Adipocyte (in vitro differentiated cells): Measurements from ENCODE around the gene CCDC158.
"Not testable (repeated sequence)": the region's sequence is repeated elsewhere in the genome, so short reads cannot be mapped to it uniquely, and the experiment has no call there.

Experiments
- DNase-seq: peaks from one replicate; pipeline ENCODE4 v3.0.0-alpha.2; 2015; ENCODE audit warnings: low read depth
- H3K27me3 ChIP-seq: replicated peaks from 2 replicates; pipeline ENCODE4 v1.7.0; 2013; ENCODE audit warnings: mild to moderate bottlenecking, low read length, moderate library complexity; ENCODE audit not compliant: control insufficient read depth, insufficient read depth
- H3K36me3 ChIP-seq: 2 replicates; pipeline ENCODE4 v1.7.0; 2013; ENCODE audit warnings: low read length, mild to moderate bottlenecking, moderate library complexity; ENCODE audit not compliant: control insufficient read depth, insufficient read depth, severe bottlenecking
- H3K4me1 ChIP-seq: 2 replicates; pipeline ENCODE4 v1.7.0; 2013; ENCODE audit warnings: mild to moderate bottlenecking, low read length, moderate library complexity; ENCODE audit not compliant: control insufficient read depth, insufficient read depth
- H3K4me3 ChIP-seq: 2 replicates; pipeline ENCODE4 v1.7.0; 2013; ENCODE audit warnings: mild to moderate bottlenecking, low read length, moderate library complexity
- H3K9ac ChIP-seq: 2 replicates; pipeline ENCODE4 v1.7.0; 2013; ENCODE audit warnings: mild to moderate bottlenecking, low read length, moderate library complexity
- H3K9me3 ChIP-seq: 2 replicates; pipeline ENCODE4 v1.7.0; 2013; ENCODE audit warnings: mild to moderate bottlenecking, low read length, moderate library complexity; ENCODE audit not compliant: control insufficient read depth

Gene CCDC158

DNA sequence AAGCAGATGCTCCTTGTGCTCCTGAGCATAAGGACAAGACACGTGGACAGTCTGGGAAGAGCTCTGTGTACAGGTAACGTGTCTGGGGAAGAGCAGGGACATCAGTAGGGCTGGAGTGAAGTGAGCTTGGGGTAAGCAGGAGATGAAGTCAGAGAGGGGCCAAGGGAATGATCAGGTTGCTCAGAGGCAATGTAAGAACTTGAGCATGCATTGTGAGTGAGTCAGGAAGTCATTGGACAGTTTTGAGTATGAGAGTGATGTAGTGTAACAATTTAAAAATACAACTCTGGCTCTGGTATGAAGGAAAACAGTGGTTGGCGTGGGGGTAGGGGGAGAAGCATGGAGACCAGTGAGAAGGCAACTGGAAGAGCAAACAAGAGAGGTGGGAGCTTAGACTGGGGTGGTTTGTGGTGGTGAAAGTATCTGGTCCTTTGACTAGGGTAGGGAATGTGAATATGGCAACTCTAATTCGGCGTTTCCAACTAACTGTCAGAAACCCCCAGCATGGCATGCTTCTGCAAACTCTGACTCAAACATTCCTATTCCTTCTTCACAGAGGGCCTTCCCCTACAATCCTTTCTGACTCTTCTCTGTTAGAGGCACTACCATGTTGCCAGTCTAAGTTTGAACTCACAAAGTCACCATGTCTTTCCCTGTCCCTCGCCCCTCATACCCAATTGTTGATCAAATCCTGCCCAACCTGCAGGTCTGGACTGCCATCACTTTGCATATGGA, 57.2 kb downstream of the CCDC158 start:
- DNase-seq, result peak; percentile 9
- Histone ChIP-seq H3K27me3 (no peaks in the 10 kb centered on the region), H3K36me3 (no peaks in the 10 kb centered on the region), H3K4me3 (no peak overlapping the region), H3K9ac (no peak overlapping the region), H3K9me3 (peaks cover 14% of the 10 kb centered on the region), H3K4me1 (no peaks in the 10 kb centered on the region)

DNA sequence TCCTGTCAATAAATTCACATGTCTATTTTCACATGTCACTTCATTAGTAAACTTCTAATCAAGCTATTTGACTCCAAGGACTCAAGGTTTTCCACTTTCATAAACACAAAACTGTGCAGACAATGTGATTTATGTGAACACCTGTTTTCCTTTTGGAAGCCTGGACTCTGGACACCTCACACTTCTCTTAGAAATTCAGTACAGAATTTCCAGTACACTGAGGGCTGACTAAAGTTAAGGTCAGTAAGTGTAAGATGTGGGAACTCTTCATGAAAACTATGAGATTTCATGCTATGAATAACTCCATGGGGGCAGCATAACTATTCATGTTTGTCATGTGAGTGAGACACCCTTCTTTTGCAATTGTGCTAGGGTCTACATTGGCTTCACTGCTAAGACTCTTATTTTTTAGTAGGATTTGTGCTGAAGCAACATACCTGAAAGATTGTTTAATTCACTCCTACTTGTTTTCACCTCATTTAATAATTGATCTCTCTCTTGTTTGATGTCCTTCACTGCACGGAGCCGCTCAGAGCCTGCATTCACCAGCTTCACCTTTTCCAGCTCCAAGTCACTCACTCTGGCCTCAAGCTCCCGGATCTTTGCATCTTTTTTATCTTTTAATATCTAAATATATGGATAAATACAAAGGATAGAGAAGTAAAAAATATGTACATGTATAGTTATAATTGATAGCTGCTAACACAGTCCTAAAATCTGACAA, 59.1 kb downstream of the CCDC158 start:
- DNase-seq, result no peak
- Histone ChIP-seq H3K36me3 (no peaks in the 10 kb centered on the region), H3K27me3 (no peaks in the 10 kb centered on the region)

DNA sequence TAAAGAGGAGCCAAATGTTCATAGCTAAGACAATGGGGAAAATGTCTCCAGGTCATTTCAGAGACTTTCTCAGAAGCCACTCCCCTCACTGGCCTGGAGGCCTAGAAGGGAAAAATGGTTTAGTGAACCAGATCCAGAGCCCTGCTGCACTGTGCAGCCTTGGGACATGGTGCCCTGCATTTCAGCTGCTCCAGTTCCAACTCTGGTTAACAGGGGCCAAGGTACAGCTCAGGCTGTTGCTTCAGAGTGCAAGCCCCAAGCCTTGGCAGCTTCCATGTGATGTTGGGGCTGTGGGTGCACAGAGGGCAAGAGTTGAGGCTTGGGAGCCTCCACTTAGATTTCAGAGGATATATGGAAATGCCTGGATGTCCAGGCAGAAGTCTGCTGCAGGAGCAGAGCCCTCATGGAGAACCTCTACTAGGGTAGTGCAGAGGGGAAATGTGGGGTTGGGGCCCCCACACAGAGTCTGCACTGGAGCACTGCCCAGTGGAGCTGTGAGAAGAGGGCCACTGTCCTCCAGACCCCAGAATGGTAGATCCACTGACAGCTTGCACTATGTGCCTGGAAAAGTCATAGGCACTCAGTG, 61.0 kb downstream of the CCDC158 start:
- peaks cover 16% of the 10 kb centered on the region for H3K9me3 ChIP-seq
- not testable (repeated sequence) for H3K4me1 ChIP-seq, H3K4me3 ChIP-seq, H3K36me3 ChIP-seq, H3K9ac ChIP-seq, DNase-seq, H3K27me3 ChIP-seq

More for the DNA sequence above, 59.1 kb downstream of the CCDC158 start:
- H3K4me3 ChIP-seq, result no peak overlapping the region
- peaks cover 16% of the 10 kb centered on the region for H3K9me3 ChIP-seq
- no peak overlapping the region for H3K9ac ChIP-seq
- H3K4me1 ChIP-seq, result no peaks in the 10 kb centered on the region

DNA sequence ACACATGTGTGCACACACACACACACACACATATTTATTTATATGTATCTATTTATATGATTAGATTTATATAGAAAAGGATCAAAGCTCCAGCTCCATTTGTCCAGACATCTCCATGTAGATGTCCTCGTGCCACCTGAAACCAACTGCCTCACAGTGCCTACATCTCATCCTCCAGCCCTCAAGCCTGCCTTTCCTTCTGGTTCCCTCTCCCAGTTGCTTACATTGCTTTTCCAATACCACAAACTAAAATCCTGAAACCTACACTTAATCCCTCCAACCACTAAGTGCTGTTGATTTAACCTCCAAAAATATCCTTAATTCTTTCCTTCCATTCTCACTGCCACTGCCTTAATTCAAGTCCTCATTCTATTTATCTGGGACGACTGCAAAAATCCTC, 63.0 kb downstream of the CCDC158 start:
- DNase-seq, result no peak
- peaks cover 4% of the 10 kb centered on the region for H3K27me3 ChIP-seq
- no peak overlapping the region for H3K4me3 ChIP-seq
- H3K36me3 ChIP-seq, result no peaks in the 10 kb centered on the region
- H3K4me1 ChIP-seq, result no peaks in the 10 kb centered on the region
- peaks cover 16% of the 10 kb centered on the region for H3K9me3 ChIP-seq
- no peak overlapping the region for H3K9ac ChIP-seq

DNA sequence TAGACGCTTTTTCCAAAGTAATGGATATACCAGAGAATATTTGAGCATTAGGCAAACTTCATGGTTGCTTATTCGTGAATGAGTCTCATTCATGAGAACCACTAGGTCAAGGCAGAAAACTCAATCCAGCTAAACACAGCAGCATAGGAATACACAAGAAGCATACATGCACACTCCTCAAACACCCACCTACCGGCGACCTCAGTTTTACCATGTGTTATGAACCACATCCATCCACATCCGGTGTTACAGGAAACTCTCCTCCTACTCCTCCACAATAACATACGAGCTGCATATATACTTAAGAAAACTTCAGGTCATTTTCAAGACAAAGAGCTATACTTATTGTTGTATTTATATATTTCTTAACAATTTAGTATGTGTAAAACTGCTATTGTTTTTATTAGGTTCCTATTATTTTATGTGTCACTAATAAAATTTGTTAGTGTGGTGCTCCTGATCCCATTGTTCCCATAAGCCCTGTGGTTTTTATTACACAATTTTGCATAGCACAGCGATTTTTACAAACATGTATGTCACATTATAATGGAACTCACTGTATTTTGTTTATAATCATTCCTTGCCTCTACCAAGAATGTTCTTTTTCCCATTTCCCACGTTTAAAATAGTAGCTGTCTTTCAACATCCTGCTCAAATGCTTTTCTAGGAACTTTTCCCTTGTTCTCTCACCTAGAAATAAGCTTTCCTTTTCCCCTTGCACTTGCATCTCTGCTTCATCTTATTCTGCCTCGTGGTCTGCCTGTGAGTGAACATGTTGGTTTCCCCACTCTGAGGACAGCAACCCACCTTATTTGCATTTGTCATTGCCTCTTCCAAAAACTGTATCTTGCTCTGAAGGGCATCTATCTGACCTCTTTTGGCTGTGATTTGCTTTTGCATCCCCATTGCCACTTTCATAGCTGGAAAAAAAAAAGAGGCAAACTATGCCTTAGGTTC, 66.1 kb downstream of the CCDC158 start:
- H3K4me3 ChIP-seq, result no peak overlapping the region
- no peak for DNase-seq
- no peaks in the 10 kb centered on the region for H3K4me1 ChIP-seq
- peaks cover 12% of the 10 kb centered on the region for H3K9me3 ChIP-seq
- H3K9ac ChIP-seq, result no peak overlapping the region
- H3K27me3 ChIP-seq, result peaks cover 4% of the 10 kb centered on the region
- H3K36me3 ChIP-seq, result no peaks in the 10 kb centered on the region

DNA sequence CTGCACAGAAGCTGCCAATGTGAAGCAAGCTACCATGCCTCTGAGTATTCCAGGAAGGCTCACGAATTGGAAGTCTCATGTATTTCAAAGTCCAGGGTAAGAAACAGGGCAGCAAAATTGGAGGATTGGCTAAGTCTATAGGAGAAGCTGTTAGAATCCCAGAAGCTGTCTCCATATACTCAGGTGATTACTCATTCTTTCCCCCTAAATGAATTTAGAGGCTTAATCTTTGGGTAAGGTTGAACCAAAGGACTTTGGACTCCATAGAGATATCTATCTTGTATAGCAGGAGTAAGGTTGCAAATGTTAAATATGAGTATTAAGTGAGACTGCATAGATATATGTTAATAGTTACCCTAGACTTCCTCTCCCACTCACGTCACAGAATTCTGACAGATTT, 78.1 kb downstream of the CCDC158 start:
- Histone ChIP-seq H3K27me3 (peaks cover 2% of the 10 kb centered on the region), H3K36me3 (no peaks in the 10 kb centered on the region), H3K4me1 (peaks cover 7% of the 10 kb centered on the region), H3K9me3 (peaks cover 4% of the 10 kb centered on the region), H3K4me3 (no peak overlapping the region), H3K9ac (no peak overlapping the region)
- no peak for DNase-seq

DNA sequence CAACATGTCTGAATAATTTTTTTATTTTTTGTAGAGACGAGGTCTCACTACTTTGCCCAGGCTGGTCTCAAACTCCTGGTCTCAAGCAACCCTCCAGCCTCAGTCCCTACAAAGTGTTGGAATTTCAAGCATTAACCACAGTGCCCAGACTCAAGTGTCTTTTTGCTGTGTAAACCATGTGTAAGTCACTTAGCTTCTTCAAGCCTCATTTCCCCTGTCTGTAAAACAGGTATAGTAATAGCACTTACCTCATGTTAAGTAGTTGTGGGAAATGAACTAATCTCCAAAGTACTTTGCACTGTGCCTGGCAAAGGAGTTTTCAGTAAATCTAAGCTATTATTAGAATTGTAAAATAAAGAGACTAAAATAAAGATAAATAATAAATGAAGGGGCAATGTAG, 78.8 kb downstream of the CCDC158 start:
- H3K9me3 ChIP-seq, result peaks cover 4% of the 10 kb centered on the region
- peaks cover 7% of the 10 kb centered on the region for H3K4me1 ChIP-seq
- no peak overlapping the region for H3K9ac ChIP-seq
- H3K4me3 ChIP-seq, result no peak overlapping the region
- H3K27me3 ChIP-seq, result peaks cover 3% of the 10 kb centered on the region
- no peak for DNase-seq
- no peaks in the 10 kb centered on the region for H3K36me3 ChIP-seq

DNA sequence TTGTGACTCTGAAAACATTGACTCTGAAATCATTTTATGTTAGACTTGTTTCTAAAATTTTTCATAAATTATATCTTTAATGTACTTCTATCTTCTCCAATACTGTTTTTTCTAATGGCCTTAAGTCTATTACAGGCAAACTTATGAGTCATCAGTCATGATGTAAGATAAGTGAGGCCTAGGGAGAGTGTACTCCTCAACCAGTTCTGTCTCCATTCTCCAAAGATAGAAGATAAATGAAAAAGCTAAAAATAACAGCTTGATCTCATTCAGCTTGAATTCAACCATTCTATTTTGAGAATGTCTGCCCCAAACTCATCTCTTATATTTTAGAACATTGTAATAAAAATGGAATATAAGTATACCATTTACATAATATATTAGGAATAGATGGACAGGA, 79.9 kb downstream of the CCDC158 start:
- peaks cover 3% of the 10 kb centered on the region for H3K27me3 ChIP-seq
- H3K4me3 ChIP-seq, result no peak overlapping the region
- no peak overlapping the region for H3K9ac ChIP-seq
- H3K9me3 ChIP-seq, result peaks cover 4% of the 10 kb centered on the region
- peak; percentile 68 for DNase-seq
- peaks cover 7% of the 10 kb centered on the region for H3K4me1 ChIP-seq
- H3K36me3 ChIP-seq, result no peaks in the 10 kb centered on the region

DNA sequence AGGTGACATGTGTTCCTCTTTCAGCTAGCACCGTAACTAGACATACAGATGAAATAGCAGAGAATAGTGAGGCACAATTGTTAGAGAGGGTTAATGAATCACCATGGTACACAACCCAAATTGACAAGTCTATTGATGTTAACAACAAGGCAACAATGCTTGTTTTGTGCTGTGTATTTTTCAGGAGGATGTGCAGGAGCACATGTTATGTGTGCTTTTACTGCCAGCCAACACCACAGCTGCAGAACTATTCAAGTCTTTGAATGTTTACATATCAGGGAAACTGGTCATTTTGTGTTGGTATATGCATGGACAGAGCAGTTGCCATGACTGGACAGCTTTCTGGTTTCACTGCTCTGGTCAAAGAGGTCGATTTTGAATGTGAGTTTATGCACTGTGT, 81.6 kb downstream of the CCDC158 start:
- Histone ChIP-seq H3K27me3 (peaks cover 3% of the 10 kb centered on the region), H3K9ac (no peak overlapping the region), H3K36me3 (no peaks in the 10 kb centered on the region), H3K4me1 (peaks cover 7% of the 10 kb centered on the region), H3K9me3 (no peaks in the 10 kb centered on the region), H3K4me3 (no peak overlapping the region)
- DNase-seq, result peak; percentile 3

DNA sequence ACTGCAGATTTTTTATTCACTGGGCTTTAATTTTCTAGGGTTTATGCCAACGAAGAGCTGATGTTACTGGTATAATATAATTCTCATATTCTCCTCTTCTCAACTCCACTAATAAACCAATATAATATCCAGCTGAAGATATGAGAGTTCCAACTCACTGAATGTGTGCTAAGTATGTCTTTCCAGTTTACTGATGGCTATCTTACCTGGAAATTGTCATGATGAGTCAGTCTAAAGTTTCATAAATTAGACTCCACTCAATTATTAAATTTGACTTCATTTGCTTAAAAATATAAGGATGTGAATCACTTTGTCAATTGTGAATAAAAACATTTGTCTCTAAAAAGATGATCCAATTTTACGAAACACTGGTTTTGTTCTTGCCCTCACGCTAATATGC, 86.1 kb downstream of the CCDC158 start:
- H3K4me3 ChIP-seq, result no peak overlapping the region
- no peaks in the 10 kb centered on the region for H3K36me3 ChIP-seq
- H3K9ac ChIP-seq, result no peak overlapping the region
- DNase-seq, result no peak
- H3K9me3 ChIP-seq, result no peaks in the 10 kb centered on the region
- H3K4me1 ChIP-seq, result no peaks in the 10 kb centered on the region
- H3K27me3 ChIP-seq, result peaks cover 3% of the 10 kb centered on the region

DNA sequence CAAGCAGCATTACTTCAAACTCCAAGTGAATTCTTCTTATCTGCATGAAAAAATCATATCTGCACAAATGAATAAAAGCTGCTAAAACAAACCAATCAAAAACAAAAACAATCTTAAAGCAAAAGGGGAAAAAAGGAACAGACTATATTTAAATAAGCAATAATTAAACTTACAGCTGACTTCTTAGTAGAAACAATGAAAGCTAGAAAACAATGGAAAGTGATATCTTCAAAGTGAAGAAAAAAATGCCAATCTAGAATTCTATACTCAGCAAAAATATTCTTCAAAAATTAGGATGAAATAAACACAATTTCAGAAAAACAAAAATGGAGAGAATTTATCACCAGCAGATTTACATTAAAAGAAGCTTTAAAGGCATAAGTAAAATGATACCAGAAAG, 94.4 kb downstream of the CCDC158 start:
- Histone ChIP-seq H3K27me3 (no peaks in the 10 kb centered on the region), H3K36me3 (no peaks in the 10 kb centered on the region), H3K9ac (no peak overlapping the region), H3K9me3 (peaks cover 51% of the 10 kb centered on the region), H3K4me1 (no peaks in the 10 kb centered on the region), H3K4me3 (no peak overlapping the region)
- no peak for DNase-seq
